GM23248 (cell line): Measurements from ENCODE around the gene ATP13A3. TPM values are rescaled to one million over a fixed set of nuclear protein-coding genes. Genes with fewer than 3 reads are reported as not detected.

Experiments used
- DNase-seq: peaks from one replicate; pipeline ENCODE4 v3.0.0-alpha.2; 2015
- H2AFZ ChIP-seq: fragments of 200-600 bp; sonication (generic); 2 replicates; pipeline ENCODE4 v1.6.1; 2016; ENCODE audit warnings: antibody characterized with exemption
- H3F3A ChIP-seq: fragments of 200-600 bp; sonication (generic); 2 replicates; pipeline ENCODE4 v1.6.1; 2016; ENCODE audit warnings: mild to moderate bottlenecking, antibody characterized with exemption, mixed run types; ENCODE audit not compliant: insufficient read depth
- H3K27ac ChIP-seq: fragments of 200-600 bp; sonication (generic); 2 replicates; pipeline ENCODE4 v1.5.1; 2016; ENCODE audit warnings: mild to moderate bottlenecking
- H3K27me3 ChIP-seq: fragments of 200-600 bp; sonication (generic); replicated peaks from 2 replicates; pipeline ENCODE4 v1.6.1; 2016; ENCODE audit warnings: mild to moderate bottlenecking; ENCODE audit not compliant: insufficient read depth
- H3K36me3 ChIP-seq: fragments of 200-600 bp; sonication (generic); 2 replicates; pipeline ENCODE4 v1.6.1; 2016; ENCODE audit warnings: low read depth, mild to moderate bottlenecking
- H3K4me1 ChIP-seq: fragments of 200-600 bp; sonication (generic); 2 replicates; pipeline ENCODE4 v1.6.1; 2016; ENCODE audit warnings: mild to moderate bottlenecking; ENCODE audit not compliant: insufficient read depth
- H3K4me2 ChIP-seq: fragments of 200-600 bp; sonication (generic); one replicate; pipeline ENCODE4 v1.6.1; 2016; ENCODE audit warnings: mild to moderate bottlenecking; ENCODE audit not compliant: unreplicated experiment
- H3K4me3 ChIP-seq: fragments of 200-600 bp; sonication (generic); 2 replicates; pipeline ENCODE4 v1.5.1; 2016; ENCODE audit warnings: mild to moderate bottlenecking
- H3K79me2 ChIP-seq: fragments of 200-600 bp; sonication (generic); 2 replicates; pipeline ENCODE4 v1.6.1; 2016; ENCODE audit warnings: mild to moderate bottlenecking; ENCODE audit not compliant: insufficient read depth
- H3K9ac ChIP-seq: fragments of 200-600 bp; sonication (generic); 2 replicates; pipeline ENCODE4 v1.6.1; 2016; ENCODE audit warnings: mild to moderate bottlenecking
- H3K9me2 ChIP-seq: fragments of 200-600 bp; sonication (generic); 2 replicates; pipeline ENCODE4 v1.6.1; 2016; ENCODE audit warnings: mixed run types, mild to moderate bottlenecking, moderate library complexity; ENCODE audit not compliant: insufficient read depth
- H3K9me3 ChIP-seq: fragments of 200-600 bp; sonication (generic); one replicate; pipeline ENCODE4 v1.6.1; 2017; ENCODE audit warnings: low read depth
- H4K20me1 ChIP-seq: fragments of 200-600 bp; sonication (generic); 2 replicates; pipeline ENCODE4 v1.6.0; 2016; ENCODE audit not compliant: insufficient read depth
- EZH2 ChIP-seq: fragments of 200-600 bp; sonication (generic); IDR thresholded peaks from 2 replicates; pipeline ENCODE4 v1.6.1; 2018; ENCODE audit warnings: antibody characterized with exemption, mild to moderate bottlenecking; ENCODE audit not compliant: insufficient read depth, poor library complexity, severe bottlenecking
- EZH2phosphoT487 ChIP-seq: fragments of 200-600 bp; sonication (generic); IDR thresholded peaks from 2 replicates; pipeline ENCODE4 v1.6.1; 2018; ENCODE audit warnings: antibody characterized with exemption, moderate library complexity, mild to moderate bottlenecking, low read depth; ENCODE audit not compliant: insufficient read depth
- WGBS, 2 experiments: methylation state at CpG; one replicate each; pipeline ENCODE4 v1.1.6; 2015 to 2017; ENCODE audit warnings: low lambda C conversion rate in 2 of 2, low coverage in 1 of 2; ENCODE audit errors: missing lambda C conversion rate in 2 of 2; 5-methylcytosine and 5-hydroxymethylcytosine counted together
- in situ Hi-C: fragments of 300-500 bp; cut with MboI; formaldehyde crosslinking; loops from 2 replicates; pipeline ENCODE4 v1.15.0; 2020
- polyA plus RNA-seq: library from polyadenylated mRNA; unstranded; fragments of >200 nt; fragmentation: Nextera tagmentation; extraction: Ambion mirVana; gene quantifications from 2 replicates; pipeline ENCODE4 v1.2.1, GENCODE V29; 2016
- total RNA-seq: library from RNA; depleted of rRNA; stranded (reverse); fragments of >200 nt; shearing (Covaris generic); gene quantifications from 2 replicates; pipeline ENCODE4 v1.2.3, GENCODE V29; 2014

Gene ATP13A3
- total and polyA plus RNA-seq, 2 experiments from 2014 or later = 22.3 to 232 TPM

GRCh38 chr3:194422188-194422587 is 64.6 kb downstream of the ATP13A3 start:
- peak overlapping the region; percentile 32; the same call in 1 of the 2 replicates for H3K27ac ChIP-seq
- no peaks in the 10 kb centered on the region for H4K20me1 ChIP-seq

GRCh38 chr3:194418671-194419070 is 68.1 kb downstream of the ATP13A3 start:
- Histone ChIP-seq H3K79me2 (peaks cover 52% of the 10 kb centered on the region), H3K9me2 (no peaks in the 10 kb centered on the region), H3K9ac (no peak overlapping the region), H2AFZ (no peak overlapping the region), H3K27me3 (no peaks in the 10 kb centered on the region), H3K9me3 (no peaks in the 10 kb centered on the region), H4K20me1 (no peaks in the 10 kb centered on the region), H3K4me3 (no peak overlapping the region), H3K4me1 (peaks cover 14% of the 10 kb centered on the region), H3K36me3 (peaks cover 63% of the 10 kb centered on the region), H3F3A (peaks cover 33% of the 10 kb centered on the region), H3K27ac (no peak overlapping the region), H3K4me2 (no peak overlapping the region)
- 97% methylated on average over 2 of the region's 2 CpGs for WGBS, 2 experiments
- TF ChIP-seq EZH2 (no peak), EZH2phosphoT487 (no peak)
- DNase-seq = no peak
- in situ Hi-C loops = no loop called here

More at GRCh38 chr3:194422188-194422587, 64.6 kb downstream of the ATP13A3 start:
- Histone ChIP-seq H3K36me3 (peaks cover 81% of the 10 kb centered on the region), H3F3A (peaks cover 61% of the 10 kb centered on the region), H3K4me1 (peaks cover 14% of the 10 kb centered on the region), H3K27me3 (no peaks in the 10 kb centered on the region), H3K4me2 (no peak overlapping the region), H3K9me3 (no peaks in the 10 kb centered on the region), H3K79me2 (peaks cover 49% of the 10 kb centered on the region), H3K9ac (no peak overlapping the region), H3K4me3 (no peak overlapping the region), H2AFZ (no peak overlapping the region), H3K9me2 (no peaks in the 10 kb centered on the region)
- no peak for TF ChIP-seq EZH2
- no peak for TF ChIP-seq EZH2phosphoT487
- in situ Hi-C loops = no loop called here
- DNase-seq = peak; percentile 52

- Histone ChIP-seq H3K4me3 (no peak overlapping the region), H2AFZ (no peak overlapping the region), H4K20me1 (no peaks in the 10 kb centered on the region), H3F3A (peaks cover 71% of the 10 kb centered on the region), H3K27ac (no peak overlapping the region), H3K9me3 (no peaks in the 10 kb centered on the region), H3K27me3 (no peaks in the 10 kb centered on the region), H3K9ac (no peak overlapping the region), H3K9me2 (no peaks in the 10 kb centered on the region), H3K4me2 (no peak overlapping the region), H3K79me2 (peaks cover 6% of the 10 kb centered on the region; the same call in 1 of the 2 replicates), H3K4me1 (no peaks in the 10 kb centered on the region), H3K36me3 (peaks cover 77% of the 10 kb centered on the region)
- in situ Hi-C loops = loop anchor here (10.0 kb wide), 1 partner anchor 73 kb away; no protein-coding TSS in a partner anchor
- peak; percentile 28 for DNase-seq
- no peak for TF ChIP-seq EZH2phosphoT487
- TF ChIP-seq EZH2 = no peak
- WGBS, 2 experiments = 87 to 90% methylated on average over 7 of the region's 7 CpGs
Measured at GRCh38 chr3:194407423-194407822, 79.4 kb downstream of the ATP13A3 start.

GRCh38 chr3:194405766-194406165 is 81.0 kb downstream of the ATP13A3 start:
- Histone ChIP-seq H3K27ac (no peak overlapping the region), H3K9me2 (no peaks in the 10 kb centered on the region), H3K9me3 (no peaks in the 10 kb centered on the region), H3K27me3 (no peaks in the 10 kb centered on the region), H3K36me3 (peaks cover 65% of the 10 kb centered on the region), H3F3A (peaks cover 68% of the 10 kb centered on the region), H2AFZ (no peak overlapping the region), H3K79me2 (0 out of 2 replicates have a peak, but pooled peaks cover 6% of the 10 kb centered on the region), H3K4me3 (no peak overlapping the region), H3K4me2 (no peak overlapping the region), H4K20me1 (no peaks in the 10 kb centered on the region), H3K4me1 (no peaks in the 10 kb centered on the region), H3K9ac (no peak overlapping the region)
- WGBS, 2 experiments = 99 to 100% methylated on average over 2 of the region's 2 CpGs
- TF ChIP-seq EZH2 (no peak), EZH2phosphoT487 (no peak)
- in situ Hi-C loops = loop anchor here (10.0 kb wide), 1 partner anchor 71 kb away; no protein-coding TSS in a partner anchor
- no peak for DNase-seq
